LNCaP clone FGC (cell line): ENCODE data around the gene COL5A3.
A peak's percentile ranks its signal among the peaks of the same experiment; 100 is the strongest.

Experiments
- DNase-seq: peaks from one replicate; pipeline ENCODE4 v3.0.0-alpha.2; 2011; ENCODE audit warnings: low read depth
- H3K4me3 ChIP-seq: 2 replicates; pipeline ENCODE4 v1.5.1; 2011; ENCODE audit warnings: mild to moderate bottlenecking, low read depth, low read length, control low read depth
- TF ChIP-seq, protein P1 (sequence below): IDR thresholded peaks from 2 replicates; pipeline ENCODE4 v1.5.1; 2012; ENCODE audit warnings: mild to moderate bottlenecking; ENCODE audit not compliant: control insufficient read depth, insufficient read depth; ENCODE audit errors: extremely low read depth

Gene COL5A3

DNA sequence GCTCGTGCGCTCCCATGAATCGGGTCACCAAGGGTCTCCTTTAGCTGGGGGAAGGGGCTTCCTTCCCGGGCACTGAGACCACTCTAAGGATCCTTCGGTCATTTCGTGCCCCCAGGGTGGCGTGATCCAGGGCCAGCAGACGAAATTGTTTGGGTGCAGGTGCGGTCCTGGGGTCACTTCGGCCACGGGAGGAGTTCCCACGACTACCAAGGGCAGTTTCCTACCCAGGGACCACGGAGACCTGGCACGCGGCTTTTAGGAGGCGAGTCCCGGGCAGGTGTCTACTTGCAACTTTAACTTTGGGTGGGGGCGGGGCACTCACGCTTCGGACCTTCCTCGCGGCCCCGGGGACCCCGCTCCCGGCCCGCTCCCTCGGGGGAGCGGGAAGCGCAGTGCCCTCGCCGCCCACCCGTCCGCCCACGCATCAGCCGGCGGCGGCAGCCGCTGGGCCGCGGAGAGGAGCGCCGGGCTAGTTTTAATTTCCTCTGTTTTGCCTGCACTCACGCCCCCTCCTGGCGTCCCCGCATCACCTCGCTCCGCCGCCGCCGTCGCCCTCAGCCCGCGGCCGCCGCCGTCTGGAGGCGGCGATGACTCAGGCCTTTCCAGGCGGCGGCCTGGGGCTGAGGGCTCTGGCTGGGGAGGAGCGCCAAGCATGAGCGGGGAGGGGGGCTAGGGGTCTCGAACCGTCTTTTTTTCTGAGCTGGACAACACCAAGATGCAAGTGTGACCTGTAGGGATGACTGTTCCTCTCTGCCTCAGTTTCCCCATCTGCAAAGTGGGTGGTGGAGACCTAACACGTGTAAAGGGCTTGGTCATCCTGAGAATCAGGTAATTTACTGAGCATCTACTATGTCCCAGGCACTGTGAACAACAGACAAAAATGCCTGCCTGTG, 95.7 kb downstream of the COL5A3 start:
- TF ChIP-seq, protein P1, sequence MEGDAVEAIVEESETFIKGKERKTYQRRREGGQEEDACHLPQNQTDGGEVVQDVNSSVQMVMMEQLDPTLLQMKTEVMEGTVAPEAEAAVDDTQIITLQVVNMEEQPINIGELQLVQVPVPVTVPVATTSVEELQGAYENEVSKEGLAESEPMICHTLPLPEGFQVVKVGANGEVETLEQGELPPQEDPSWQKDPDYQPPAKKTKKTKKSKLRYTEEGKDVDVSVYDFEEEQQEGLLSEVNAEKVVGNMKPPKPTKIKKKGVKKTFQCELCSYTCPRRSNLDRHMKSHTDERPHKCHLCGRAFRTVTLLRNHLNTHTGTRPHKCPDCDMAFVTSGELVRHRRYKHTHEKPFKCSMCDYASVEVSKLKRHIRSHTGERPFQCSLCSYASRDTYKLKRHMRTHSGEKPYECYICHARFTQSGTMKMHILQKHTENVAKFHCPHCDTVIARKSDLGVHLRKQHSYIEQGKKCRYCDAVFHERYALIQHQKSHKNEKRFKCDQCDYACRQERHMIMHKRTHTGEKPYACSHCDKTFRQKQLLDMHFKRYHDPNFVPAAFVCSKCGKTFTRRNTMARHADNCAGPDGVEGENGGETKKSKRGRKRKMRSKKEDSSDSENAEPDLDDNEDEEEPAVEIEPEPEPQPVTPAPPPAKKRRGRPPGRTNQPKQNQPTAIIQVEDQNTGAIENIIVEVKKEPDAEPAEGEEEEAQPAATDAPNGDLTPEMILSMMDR: peak; percentile 92
- no peak for DNase-seq
- H3K4me3 ChIP-seq: peak overlapping the region; percentile 54

DNA sequence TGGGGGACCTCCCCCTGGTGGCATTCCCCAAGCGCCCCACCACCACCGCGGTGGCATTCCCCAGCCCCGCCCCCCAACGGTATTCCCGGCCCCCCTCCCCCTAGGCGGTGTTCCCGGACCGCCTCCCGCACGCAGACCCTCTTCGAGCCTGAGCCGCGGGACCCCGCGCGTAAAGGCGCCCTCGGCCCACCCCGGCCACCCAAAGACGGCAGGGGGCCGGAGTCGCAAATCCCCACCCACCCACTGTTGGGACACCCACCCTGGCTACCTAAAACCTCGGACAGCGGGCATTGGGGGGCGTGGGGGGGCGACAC, 96.3 kb downstream of the COL5A3 start:
- H3K4me3 ChIP-seq: peak overlapping the region; percentile 54
- TF ChIP-seq, protein P1: no peak
- DNase-seq: no peak

DNA sequence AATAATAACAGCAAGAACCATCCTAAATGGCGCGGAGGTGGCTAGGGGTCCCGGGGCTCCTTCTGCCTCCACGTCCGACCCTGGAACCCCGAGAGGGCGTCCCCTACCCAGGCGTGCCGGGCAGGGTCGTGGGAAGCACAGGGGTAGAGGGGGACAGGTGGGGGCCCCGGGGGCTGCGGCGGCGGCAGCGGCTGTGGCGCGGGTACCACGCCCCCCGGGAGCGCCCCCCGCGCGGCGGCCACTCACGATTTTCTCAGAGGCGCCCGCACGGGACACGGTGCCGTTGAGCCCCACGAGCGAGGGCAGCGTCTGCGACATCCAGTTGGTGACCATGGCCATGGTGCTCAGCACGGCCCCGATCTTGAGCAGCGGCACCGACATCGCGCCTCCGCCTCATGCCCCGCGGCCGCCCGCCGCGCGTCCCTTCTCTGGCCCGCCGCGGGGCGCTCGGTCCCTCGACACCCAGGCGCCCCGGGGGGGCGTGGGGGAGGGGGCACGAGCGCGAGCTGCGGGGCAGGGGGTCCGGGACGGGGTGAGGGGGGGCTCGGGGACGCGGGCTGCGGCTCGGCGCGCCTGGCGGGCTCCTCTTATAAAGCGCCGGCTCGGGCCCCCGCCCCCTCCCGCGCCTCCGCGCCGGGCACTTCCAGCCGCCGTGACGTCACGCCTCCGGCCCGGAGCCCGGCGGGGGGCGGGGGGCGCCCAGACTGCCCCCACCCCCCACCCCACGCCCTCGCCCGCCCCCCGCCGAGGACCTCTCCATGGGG, 96.9 kb downstream of the COL5A3 start:
- H3K4me3 ChIP-seq: no peak overlapping the region
- TF ChIP-seq, protein P1: no peak
- no peak for DNase-seq

DNA sequence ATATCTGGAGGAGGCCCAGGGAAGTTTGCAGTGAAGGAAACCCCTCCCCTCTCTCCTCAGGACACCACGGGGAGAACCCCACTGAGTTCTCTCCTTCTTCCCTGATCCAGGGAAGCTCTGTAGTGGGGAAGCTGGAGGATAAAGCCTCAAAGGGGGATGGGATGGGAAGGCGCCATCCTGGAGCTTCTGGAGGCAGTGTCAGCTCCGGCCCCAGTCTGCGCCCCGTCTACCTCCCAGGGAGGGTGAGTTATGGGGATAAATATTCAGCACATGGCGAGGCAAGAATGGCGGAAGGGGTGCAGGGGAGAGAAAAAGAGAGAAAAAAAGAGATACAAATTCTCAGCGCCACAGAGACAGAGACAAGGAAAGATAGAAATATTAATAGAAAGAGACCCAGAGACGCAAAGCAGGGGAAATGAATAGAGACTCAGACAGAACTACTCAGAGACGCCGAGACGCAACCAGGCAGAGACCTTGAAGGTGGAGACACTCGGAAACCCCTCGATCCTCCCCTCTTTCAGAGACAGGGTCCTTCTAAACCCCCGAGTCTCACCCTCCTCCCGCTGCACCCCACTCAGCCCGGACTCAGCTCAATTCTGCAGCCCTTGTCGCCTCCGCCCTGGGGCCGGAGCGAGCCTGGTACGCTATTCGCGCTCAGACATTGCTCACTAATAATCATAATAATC, 97.6 kb downstream of the COL5A3 start:
- TF ChIP-seq, protein P1: no peak
- DNase-seq: no peak
- H3K4me3 ChIP-seq: no peak overlapping the region

DNA sequence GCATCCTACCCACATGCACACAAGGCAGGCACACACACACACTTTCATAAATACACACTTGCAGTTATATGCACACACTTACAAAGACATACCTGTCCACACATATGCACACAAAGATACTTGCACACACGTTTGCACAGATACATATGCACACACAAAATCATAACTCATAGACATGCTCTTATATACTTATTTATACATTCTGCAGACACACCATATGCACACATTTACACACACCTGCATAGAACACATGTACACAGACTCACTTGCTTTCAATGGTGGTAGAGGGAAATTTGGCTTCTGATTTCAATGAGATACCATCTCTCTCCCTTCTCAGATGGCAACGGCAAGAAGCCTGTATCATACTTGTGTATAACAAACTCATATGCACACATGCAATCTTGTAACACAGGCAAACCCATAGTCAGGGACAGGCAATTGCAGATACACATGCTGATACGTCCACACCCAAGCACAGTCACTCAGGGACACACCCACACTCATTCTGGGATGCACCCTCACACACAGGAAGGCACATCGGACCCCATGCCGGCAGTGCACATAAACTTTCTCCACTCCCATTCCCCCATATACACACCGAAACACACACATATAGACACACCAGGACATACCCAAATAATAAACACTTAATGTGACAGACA, 98.6 kb downstream of the COL5A3 start:
- DNase-seq: no peak

DNA sequence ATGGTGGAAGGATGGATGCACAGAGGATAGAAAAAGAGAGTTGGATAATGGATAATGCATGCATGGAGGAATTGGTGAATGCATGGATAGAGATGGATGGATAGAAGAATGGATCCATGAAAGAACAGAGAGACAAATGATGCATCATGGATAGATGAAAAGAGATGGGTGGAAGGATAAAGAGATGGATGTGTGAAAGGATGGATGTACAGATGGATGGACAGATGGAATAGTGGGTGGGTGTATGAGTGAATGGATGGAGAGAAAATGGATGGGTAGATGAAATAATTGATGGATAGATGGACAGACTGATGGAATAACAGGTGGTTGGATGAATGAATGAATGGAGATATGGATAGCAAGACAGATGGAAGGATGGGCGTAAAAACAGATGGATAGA, 99.7 kb downstream of the COL5A3 start:
- DNase-seq: no peak
- H3K4me3 ChIP-seq: no peak overlapping the region
- TF ChIP-seq, protein P1: no peak

More for the DNA sequence above, 98.6 kb downstream of the COL5A3 start:
- TF ChIP-seq, protein P1: no peak
- no peak overlapping the region for H3K4me3 ChIP-seq
